Muscle of leg (tissue), 11 donors: ENCODE data around the gene PLCB1. TPM values are rescaled to one million over a fixed set of nuclear protein-coding genes. Genes with fewer than 3 reads are reported as not detected.
A peak's percentile ranks its signal among the peaks of the same experiment; 100 is the strongest.

Source experiments
- DNase-seq: peaks from one replicate; pipeline ENCODE4 v3.0.0; 2013
- H3K27ac ChIP-seq: one replicate; pipeline ENCODE4 v1.5.1; 2013; ENCODE audit warnings: mild to moderate bottlenecking, low read length, control low read depth
- H3K27me3 ChIP-seq: one replicate; pipeline ENCODE4 v1.6.1; 2013; ENCODE audit warnings: low read length; ENCODE audit not compliant: control insufficient read depth, insufficient read depth
- H3K36me3 ChIP-seq: one replicate; pipeline ENCODE4 v1.6.1; 2013; ENCODE audit warnings: low read length; ENCODE audit not compliant: control insufficient read depth, insufficient read depth
- H3K4me1 ChIP-seq: one replicate; pipeline ENCODE4 v1.6.1; 2013; ENCODE audit warnings: low read length; ENCODE audit not compliant: control insufficient read depth, insufficient read depth
- H3K4me3 ChIP-seq: one replicate; pipeline ENCODE4 v1.5.1; 2013; ENCODE audit warnings: low read length, control low read depth
- H3K9me3 ChIP-seq: replicated peaks from 2 replicates; pipeline ENCODE4 v1.6.1; 2013; ENCODE audit warnings: low read depth, low read length; ENCODE audit not compliant: control insufficient read depth
- WGBS: methylation state at CpG from one replicate; pipeline ENCODE4 v1.1.5; 2013; ENCODE audit warnings: missing lambda C conversion rate; ENCODE audit not compliant: insufficient coverage; 5-methylcytosine and 5-hydroxymethylcytosine counted together
- polyA plus RNA-seq, 8 donors: library from polyadenylated mRNA; unstranded; fragments of 120-200 nt; gene quantifications; one replicate each; pipeline versions ENCODE4 v1.2.1 to v1.2.3, GENCODE V29; 2013; ENCODE audit warnings: inconsistent platforms in 1 of 8, low replicate concordance in 1 of 8; ENCODE audit not compliant: insufficient read length in 8 of 8, insufficient read depth in 1 of 8
- total RNA-seq: library from RNA; stranded (reverse); fragments of 120-200 nt; gene quantifications from one replicate; pipeline ENCODE4 v1.2.4, GENCODE V29; 2013

The PLCB1 gene
- total and polyA plus RNA-seq, 9 donors, result 6.8 to 14.3 (median 9.0) TPM

DNA sequence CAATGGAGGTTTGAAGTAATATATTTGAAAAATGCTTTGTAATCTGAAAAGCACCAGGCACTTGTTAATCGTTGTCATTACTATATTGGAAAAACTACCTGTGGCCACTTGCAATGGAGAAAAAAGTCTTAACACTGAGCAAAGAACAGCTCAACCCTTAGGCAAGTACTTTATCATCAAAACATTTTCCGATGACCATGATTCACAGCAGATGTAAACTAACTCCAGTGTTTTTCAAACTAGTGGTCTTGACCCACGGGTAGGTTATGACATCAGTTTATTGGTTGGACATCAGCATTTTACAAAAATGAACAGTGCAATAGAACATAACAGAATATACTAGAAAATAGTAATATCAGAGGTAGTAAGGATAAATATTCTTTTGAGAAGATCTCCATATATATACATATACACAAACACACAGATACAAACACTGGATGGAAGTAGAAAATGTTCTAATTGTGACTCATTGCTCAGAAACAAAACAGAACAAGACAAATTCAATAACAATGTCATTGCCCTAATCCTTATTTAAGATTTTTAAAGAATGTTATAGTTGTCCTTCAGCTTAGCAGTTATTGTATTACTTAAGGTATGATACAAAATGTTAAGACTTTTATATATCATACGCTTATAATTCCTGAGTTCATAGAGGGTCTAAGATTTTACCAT is 123.0 kb downstream of the PLCB1 start:
- no peak for DNase-seq
- Histone ChIP-seq H3K27ac (no peak overlapping the region), H3K9me3 (no peaks in the 10 kb centered on the region), H3K4me3 (no peak overlapping the region), H3K4me1 (no peaks in the 10 kb centered on the region), H3K36me3 (no peaks in the 10 kb centered on the region), H3K27me3 (no peaks in the 10 kb centered on the region)
- no CpG with 5 or more reads among the region's 4 CpGs for WGBS

DNA sequence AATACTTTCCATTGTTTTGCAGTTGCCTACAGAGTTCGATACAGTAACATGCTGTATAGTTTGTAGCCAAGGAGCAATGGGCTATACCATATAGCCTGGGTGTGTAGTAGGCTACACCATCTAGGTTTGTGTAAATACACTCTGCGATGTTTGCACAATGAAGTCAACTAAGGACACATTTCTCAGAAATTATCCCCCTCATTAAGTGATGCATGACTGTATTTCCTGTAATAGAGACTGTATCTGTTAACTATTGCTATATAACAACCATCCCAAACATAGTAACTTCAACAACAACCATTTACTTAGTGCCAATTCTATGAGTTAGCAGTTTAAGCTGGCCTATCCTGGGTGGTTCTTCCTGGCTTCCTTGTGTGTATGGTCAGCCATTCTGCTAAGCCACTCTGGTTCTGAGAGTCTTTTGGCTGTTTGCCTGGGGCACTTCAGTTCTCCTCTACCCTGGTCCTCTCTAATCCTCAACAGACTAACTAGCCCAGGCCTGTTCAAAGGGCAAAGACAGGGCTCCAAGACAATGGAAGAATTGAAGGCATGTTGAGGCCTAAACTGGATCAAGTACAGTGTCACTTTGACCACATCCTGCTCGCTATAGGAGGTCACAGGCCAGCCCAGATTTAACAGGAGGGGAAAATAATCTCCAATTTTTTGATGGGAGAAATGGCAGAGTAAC is 124.0 kb downstream of the PLCB1 start:
- Histone ChIP-seq H3K27ac (no peak overlapping the region), H3K36me3 (no peaks in the 10 kb centered on the region), H3K4me3 (no peak overlapping the region), H3K27me3 (no peaks in the 10 kb centered on the region), H3K4me1 (no peaks in the 10 kb centered on the region), H3K9me3 (no peaks in the 10 kb centered on the region)
- WGBS, result no CpG with 5 or more reads among the region's 3 CpGs
- no peak for DNase-seq

DNA sequence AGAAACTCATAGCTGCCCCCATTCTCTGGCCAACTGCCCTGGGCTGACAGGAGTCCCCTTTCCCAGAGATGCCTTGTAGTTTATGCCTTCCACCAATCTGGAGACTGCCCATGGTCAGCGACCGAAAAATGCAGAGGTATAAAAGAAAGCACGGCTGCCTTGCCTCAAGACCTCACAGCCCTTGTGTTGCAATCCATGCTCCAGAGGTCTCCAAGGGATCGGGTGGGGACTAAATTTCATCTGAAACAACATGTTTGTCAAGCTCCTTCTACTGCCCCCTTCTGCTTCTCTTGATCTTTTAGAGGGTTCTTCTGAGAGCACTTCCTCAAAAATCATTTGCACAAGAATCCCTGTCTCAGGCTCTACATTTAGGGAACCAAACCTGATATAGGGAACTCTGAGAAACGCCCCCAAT is 128.8 kb downstream of the PLCB1 start:
- H3K36me3 ChIP-seq, result no peaks in the 10 kb centered on the region
- H3K4me1 ChIP-seq, result no peaks in the 10 kb centered on the region
- no peak overlapping the region for H3K27ac ChIP-seq
- DNase-seq, result peak; percentile 5
- WGBS, result 89% methylated on average over 4 of the region's 5 CpGs
- H3K27me3 ChIP-seq, result no peaks in the 10 kb centered on the region
- H3K4me3 ChIP-seq, result no peak overlapping the region
- H3K9me3 ChIP-seq, result no peaks in the 10 kb centered on the region

DNA sequence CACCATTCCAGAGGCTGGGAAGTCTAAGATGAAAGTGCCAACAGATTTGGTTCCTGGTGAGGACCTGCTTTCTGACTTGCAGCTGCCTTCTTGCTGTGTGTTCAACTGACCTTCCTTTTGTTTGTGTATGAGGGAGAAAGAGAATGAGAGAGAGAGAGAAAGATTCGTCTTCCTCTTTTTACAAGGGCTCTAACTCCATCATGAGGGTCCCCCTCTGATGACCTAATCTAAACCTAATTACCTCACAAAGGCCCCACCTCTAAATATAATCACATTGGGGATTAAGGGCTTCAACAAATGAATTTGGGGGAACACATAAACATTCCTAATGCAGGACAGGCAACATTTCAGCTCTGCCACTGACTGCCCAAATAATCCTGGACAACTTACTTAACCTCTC is 130.7 kb downstream of the PLCB1 start:
- WGBS, result no CpG with 5 or more reads among the region's 1 CpG

DNA sequence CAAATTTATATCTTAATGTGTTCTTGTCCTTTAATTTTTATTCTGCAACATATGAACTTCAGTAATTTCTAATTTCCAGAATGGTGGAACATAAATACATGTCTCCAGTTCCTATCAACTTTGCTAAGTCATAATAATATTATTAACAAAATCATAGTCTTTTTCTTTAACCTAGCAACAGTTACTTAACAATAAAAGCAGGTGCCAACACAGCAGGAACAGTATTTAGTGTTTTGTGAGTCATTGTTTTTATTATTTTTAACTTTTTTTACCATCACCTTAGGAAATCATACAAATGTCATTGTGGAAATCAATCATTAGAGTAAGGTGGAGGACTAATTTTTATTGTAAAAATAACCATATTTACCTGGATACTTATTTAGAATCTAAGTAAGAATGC is 133.5 kb downstream of the PLCB1 start:
- no peak for DNase-seq
- Histone ChIP-seq H3K9me3 (no peaks in the 10 kb centered on the region), H3K36me3 (no peaks in the 10 kb centered on the region), H3K27me3 (no peaks in the 10 kb centered on the region), H3K27ac (no peak overlapping the region), H3K4me1 (no peaks in the 10 kb centered on the region), H3K4me3 (no peak overlapping the region)

More for the DNA sequence above, 130.7 kb downstream of the PLCB1 start:
- Histone ChIP-seq H3K27ac (no peak overlapping the region), H3K9me3 (no peaks in the 10 kb centered on the region), H3K4me1 (no peaks in the 10 kb centered on the region), H3K36me3 (no peaks in the 10 kb centered on the region), H3K4me3 (no peak overlapping the region), H3K27me3 (no peaks in the 10 kb centered on the region)
- no peak for DNase-seq

DNA sequence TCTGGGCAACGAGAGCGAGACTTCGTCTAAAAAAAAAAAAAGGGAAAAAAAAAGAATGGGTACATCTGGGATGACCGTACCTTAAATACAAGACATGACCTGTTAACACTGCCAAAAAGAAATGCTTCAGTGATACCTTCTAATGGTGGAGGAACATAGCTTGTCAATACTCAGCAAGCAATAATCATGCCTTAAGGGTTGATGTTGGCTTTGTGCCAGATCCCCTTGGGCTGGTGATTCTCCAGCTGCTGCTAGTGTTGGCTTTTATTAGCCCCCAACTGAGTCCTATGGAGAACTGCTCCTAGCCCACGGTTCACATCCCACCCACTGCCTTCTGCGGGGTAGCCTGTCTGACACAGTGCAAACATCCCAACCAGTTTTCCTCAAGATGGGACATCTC is 134.9 kb downstream of the PLCB1 start:
- DNase-seq, result no peak
- no peaks in the 10 kb centered on the region for H3K36me3 ChIP-seq
- 91% methylated on average over 2 of the region's 6 CpGs for WGBS
- H3K9me3 ChIP-seq, result no peaks in the 10 kb centered on the region
- no peaks in the 10 kb centered on the region for H3K4me1 ChIP-seq
- no peaks in the 10 kb centered on the region for H3K27me3 ChIP-seq
- no peak overlapping the region for H3K27ac ChIP-seq
- H3K4me3 ChIP-seq, result no peak overlapping the region

DNA sequence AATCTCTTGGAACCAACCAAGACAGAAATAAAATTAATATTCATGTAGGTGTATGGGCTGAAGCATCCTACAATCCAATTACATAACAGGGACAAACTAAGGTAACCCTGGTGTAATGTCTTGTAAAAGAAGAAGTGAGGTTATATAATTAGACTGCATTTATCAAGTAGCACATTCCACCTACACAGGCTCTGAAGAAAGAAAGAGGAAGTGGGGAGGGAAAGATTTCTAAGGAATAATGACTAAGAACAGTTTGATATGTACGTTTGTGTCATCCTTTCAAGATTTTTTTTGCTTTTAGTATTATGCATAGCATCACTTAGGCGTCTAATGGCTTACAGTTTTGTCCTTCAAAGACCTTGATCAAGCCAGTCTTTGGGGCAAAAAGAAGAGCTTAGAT is 139.7 kb downstream of the PLCB1 start:
- no peak overlapping the region for H3K27ac ChIP-seq
- no peaks in the 10 kb centered on the region for H3K36me3 ChIP-seq
- no peak for DNase-seq
- no peaks in the 10 kb centered on the region for H3K9me3 ChIP-seq
- H3K27me3 ChIP-seq, result no peaks in the 10 kb centered on the region
- no peaks in the 10 kb centered on the region for H3K4me1 ChIP-seq
- 100% methylated on average over 1 of the region's 2 CpGs for whole genome bisulfite sequencing
- no peak overlapping the region for H3K4me3 ChIP-seq

DNA sequence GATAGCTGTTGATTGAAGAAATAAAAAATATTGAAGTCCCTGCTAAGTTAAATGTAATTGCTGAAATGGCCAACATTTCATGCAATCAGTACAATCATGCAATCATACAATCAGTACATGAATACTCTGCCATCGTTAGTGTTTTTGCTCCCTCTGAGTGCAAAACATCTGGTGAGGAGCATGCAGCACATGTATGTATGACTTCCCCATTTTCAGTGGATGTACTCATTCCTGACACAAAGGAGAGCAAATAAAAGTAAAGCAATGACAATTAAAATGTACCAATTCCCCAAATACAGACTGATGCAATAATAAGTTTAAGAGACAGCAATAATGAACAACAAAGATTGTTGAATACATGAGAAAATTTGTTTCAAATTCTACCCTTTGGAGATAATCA is 140.7 kb downstream of the PLCB1 start:
- H3K4me1 ChIP-seq, result no peaks in the 10 kb centered on the region
- no peak overlapping the region for H3K27ac ChIP-seq
- H3K9me3 ChIP-seq, result no peaks in the 10 kb centered on the region
- no peak overlapping the region for H3K4me3 ChIP-seq
- WGBS, result no CpG with 5 or more reads among the region's 1 CpG
- no peaks in the 10 kb centered on the region for H3K36me3 ChIP-seq
- DNase-seq, result no peak
- no peaks in the 10 kb centered on the region for H3K27me3 ChIP-seq

DNA sequence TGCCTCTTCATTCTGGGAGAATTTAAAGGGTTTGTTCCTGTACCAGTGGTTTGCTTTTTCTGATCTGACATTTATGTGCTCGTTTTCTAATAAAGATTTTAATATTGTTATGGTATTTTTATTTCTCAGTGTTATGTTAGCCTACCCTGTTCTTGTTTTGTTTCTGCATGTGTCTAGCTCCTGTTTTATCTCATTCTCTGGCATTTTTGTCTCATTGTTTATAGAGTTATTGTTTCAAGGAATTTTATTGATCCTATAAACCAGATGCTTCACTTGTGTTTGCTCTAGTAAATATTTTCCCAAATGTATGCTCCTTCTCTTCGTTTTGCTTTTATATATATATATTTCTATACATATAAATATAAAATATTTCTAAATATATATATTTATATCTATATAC is 152.8 kb downstream of the PLCB1 start:
- Histone ChIP-seq H3K27me3 (no peaks in the 10 kb centered on the region), H3K4me1 (no peaks in the 10 kb centered on the region), H3K4me3 (no peak overlapping the region), H3K27ac (no peak overlapping the region), H3K36me3 (no peaks in the 10 kb centered on the region), H3K9me3 (no peaks in the 10 kb centered on the region)
- DNase-seq, result no peak
- WGBS, result no CpG with 5 or more reads among the region's 2 CpGs

DNA sequence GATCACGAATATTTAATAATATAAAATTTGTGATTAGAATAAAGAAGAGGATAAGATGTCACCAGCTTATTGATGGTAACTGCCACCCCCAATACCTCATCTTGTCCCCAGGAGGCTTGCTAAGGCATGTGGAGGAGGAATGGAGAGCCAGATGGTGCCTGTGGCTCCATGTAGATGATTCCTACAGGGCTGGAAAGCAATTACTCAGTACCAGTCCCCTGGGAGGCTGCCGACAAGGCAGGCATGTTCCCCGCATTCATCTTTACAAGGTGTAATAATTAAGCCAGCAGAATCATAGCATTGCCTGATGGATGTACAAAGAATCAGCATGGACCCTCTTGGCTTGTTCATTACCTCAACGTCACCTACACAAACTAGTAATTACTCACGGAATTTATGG is 155.3 kb downstream of the PLCB1 start:
- Histone ChIP-seq H3K4me1 (no peaks in the 10 kb centered on the region), H3K27me3 (no peaks in the 10 kb centered on the region), H3K36me3 (no peaks in the 10 kb centered on the region), H3K4me3 (no peak overlapping the region), H3K27ac (no peak overlapping the region), H3K9me3 (no peaks in the 10 kb centered on the region)
- WGBS, result 54% methylated on average over 3 of the region's 5 CpGs
- DNase-seq, result no peak
